ENCODE data around the gene SLC25A19.

The SLC25A19 gene

DNA sequence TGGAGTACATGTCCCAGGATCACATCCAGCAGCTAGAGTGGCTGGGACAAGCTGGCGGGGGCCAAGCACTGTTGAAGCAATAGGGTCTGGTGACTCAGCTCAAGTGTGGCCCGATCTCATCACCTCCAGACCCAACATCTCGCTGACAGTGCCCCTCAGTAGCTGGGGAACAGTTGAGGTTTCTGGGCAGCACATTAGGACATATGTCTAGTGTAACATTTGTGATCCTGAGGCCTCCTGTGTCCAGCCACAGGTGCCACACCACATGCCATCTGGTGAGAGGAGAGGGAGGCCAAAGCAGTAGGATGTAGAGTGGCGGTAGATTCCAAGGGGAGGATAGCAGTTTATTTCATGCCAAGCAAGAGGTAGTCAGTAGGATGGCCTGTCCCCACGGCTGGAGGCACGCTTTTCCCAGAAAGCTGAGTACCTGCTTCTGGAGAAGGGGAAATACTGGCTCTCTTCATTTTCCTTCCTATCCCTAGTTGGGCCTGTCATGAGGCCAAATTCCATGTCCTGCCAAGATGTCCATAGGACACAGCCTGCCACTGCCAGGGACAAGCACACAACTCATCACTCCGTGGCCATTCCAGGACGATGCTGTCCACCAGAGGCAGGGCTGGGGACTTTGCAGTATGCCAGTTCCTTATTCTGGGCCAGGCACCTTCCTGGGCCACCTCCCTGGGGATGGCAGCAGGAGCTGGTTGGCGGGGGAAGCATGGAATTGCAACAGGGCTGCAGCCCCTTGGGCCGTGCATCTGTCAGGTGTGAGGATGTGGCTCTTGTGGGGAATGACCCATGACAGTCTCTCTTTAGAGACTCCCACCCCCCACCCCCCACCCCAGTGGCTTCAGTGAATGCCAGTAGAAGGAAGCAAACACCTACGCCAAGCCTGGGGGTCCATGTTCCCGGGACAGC, 51.9 kb downstream of the SLC25A19 start:
- Histone ChIP-seq H3K4me3 (ENCODE audit: low read length, poor library complexity, severe bottlenecking) (no peak overlapping the region), H3K4me2 (ENCODE audit: low read depth, low read length, poor library complexity, severe bottlenecking) (no peak overlapping the region), H3F3A (ENCODE audit: low read depth) (no peaks in the 10 kb centered on the region), H3K79me2 (ENCODE audit: insufficient read depth, low read length) (no peaks in the 10 kb centered on the region), H3K9me2 (replicated peaks; ENCODE audit: low read depth, low read length) (no peaks in the 10 kb centered on the region), H3K9ac (ENCODE audit: low read depth, low read length, poor library complexity, severe bottlenecking) (no peak overlapping the region), H3K36me3 (ENCODE audit: insufficient read depth, low read length) (peaks cover 80% of the 10 kb centered on the region; the same call in 1 of the 2 replicates), H4K20me1 (ENCODE audit: insufficient read depth, low read length, poor library complexity, severe bottlenecking) (no peaks in the 10 kb centered on the region), H3K4me1 (ENCODE audit: insufficient read depth, low read length, poor library complexity, severe bottlenecking) (no peaks in the 10 kb centered on the region), H3K9me3 (ENCODE audit: insufficient read depth, low read depth, low read length) (no peaks in the 10 kb centered on the region), H2AFZ (ENCODE audit: low read length) (no peak overlapping the region), H3K27me3 (ENCODE audit: insufficient read depth, low read length, poor library complexity, severe bottlenecking) (no peaks in the 10 kb centered on the region)
- TF ChIP-seq, protein P1, sequence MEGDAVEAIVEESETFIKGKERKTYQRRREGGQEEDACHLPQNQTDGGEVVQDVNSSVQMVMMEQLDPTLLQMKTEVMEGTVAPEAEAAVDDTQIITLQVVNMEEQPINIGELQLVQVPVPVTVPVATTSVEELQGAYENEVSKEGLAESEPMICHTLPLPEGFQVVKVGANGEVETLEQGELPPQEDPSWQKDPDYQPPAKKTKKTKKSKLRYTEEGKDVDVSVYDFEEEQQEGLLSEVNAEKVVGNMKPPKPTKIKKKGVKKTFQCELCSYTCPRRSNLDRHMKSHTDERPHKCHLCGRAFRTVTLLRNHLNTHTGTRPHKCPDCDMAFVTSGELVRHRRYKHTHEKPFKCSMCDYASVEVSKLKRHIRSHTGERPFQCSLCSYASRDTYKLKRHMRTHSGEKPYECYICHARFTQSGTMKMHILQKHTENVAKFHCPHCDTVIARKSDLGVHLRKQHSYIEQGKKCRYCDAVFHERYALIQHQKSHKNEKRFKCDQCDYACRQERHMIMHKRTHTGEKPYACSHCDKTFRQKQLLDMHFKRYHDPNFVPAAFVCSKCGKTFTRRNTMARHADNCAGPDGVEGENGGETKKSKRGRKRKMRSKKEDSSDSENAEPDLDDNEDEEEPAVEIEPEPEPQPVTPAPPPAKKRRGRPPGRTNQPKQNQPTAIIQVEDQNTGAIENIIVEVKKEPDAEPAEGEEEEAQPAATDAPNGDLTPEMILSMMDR (conservative IDR thresholded peaks at IDR 0.05; ENCODE audit: low read length), result no peak
- no peak for TF ChIP-seq EZH2phosphoT487 (IDR thresholded peaks at IDR 0.05; ENCODE audit: borderline replicate concordance)

DNA sequence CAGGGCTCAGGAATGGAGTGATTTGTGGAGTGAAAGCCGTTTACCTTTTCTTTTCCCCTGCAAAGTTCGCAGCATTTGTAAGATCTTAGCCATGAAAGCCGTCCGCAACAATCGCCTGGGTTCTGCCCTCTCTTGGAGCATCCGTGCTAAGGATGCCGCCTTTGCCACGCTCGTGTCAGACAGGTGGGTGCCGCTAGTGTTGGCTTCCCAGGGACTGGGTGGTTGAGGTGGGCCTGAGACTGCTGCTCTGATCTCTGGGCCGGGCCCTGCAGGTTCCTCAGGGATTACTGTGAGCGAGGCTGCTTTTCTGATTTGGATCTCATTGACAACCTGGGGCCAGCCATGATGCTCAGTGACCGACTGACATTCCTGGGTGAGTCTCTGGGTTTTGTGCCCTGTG, 56.4 kb downstream of the SLC25A19 start:
- no peaks in the 10 kb centered on the region for H3F3A ChIP-seq (ENCODE audit: low read depth)

GRCh38 chr17:75231741-75232464, 57.3 kb downstream of the SLC25A19 start:
- no peak overlapping the region for H3K4me2 ChIP-seq (ENCODE audit: low read depth, low read length, poor library complexity, severe bottlenecking)
- no peaks in the 10 kb centered on the region for H4K20me1 ChIP-seq (ENCODE audit: insufficient read depth, low read length, poor library complexity, severe bottlenecking)
- peaks cover 75% of the 10 kb centered on the region; the same call in 1 of the 2 replicates for H3K36me3 ChIP-seq (ENCODE audit: insufficient read depth, low read length)
- no peak overlapping the region for H3K4me3 ChIP-seq (ENCODE audit: low read length, poor library complexity, severe bottlenecking)
- H3K9me3 ChIP-seq (ENCODE audit: insufficient read depth, low read depth, low read length), result no peaks in the 10 kb centered on the region
- no peak for TF ChIP-seq EZH2phosphoT487 (IDR thresholded peaks at IDR 0.05; ENCODE audit: borderline replicate concordance)
- TF ChIP-seq, protein P1 (conservative IDR thresholded peaks at IDR 0.05; ENCODE audit: low read length), result no peak
- no peaks in the 10 kb centered on the region for H3K79me2 ChIP-seq (ENCODE audit: insufficient read depth, low read length)
- no peaks in the 10 kb centered on the region for H3F3A ChIP-seq (ENCODE audit: low read depth)
- H3K9ac ChIP-seq (ENCODE audit: low read depth, low read length, poor library complexity, severe bottlenecking), result no peak overlapping the region
- H3K27me3 ChIP-seq (ENCODE audit: insufficient read depth, low read length, poor library complexity, severe bottlenecking), result no peaks in the 10 kb centered on the region
- H3K4me1 ChIP-seq (ENCODE audit: insufficient read depth, low read length, poor library complexity, severe bottlenecking), result no peaks in the 10 kb centered on the region
- H2AFZ ChIP-seq (ENCODE audit: low read length), result no peak overlapping the region
- H3K9me2 ChIP-seq (replicated peaks; ENCODE audit: low read depth, low read length), result no peaks in the 10 kb centered on the region

More for the DNA sequence above, 56.4 kb downstream of the SLC25A19 start:
- no peaks in the 10 kb centered on the region for H3K79me2 ChIP-seq (ENCODE audit: insufficient read depth, low read length)
- no peaks in the 10 kb centered on the region for H3K4me1 ChIP-seq (ENCODE audit: insufficient read depth, low read length, poor library complexity, severe bottlenecking)
- H3K9me3 ChIP-seq (ENCODE audit: insufficient read depth, low read depth, low read length), result no peaks in the 10 kb centered on the region
- no peak overlapping the region for H3K4me2 ChIP-seq (ENCODE audit: low read depth, low read length, poor library complexity, severe bottlenecking)
- no peak overlapping the region for H2AFZ ChIP-seq (ENCODE audit: low read length)
- TF ChIP-seq, protein P1 (conservative IDR thresholded peaks at IDR 0.05; ENCODE audit: low read length), result no peak
- TF ChIP-seq EZH2phosphoT487 (IDR thresholded peaks at IDR 0.05; ENCODE audit: borderline replicate concordance), result no peak
- H3K9ac ChIP-seq (ENCODE audit: low read depth, low read length, poor library complexity, severe bottlenecking), result no peak overlapping the region
- H3K4me3 ChIP-seq (ENCODE audit: low read length, poor library complexity, severe bottlenecking), result no peak overlapping the region
- H3K9me2 ChIP-seq (replicated peaks; ENCODE audit: low read depth, low read length), result no peaks in the 10 kb centered on the region
- H3K36me3 ChIP-seq (ENCODE audit: insufficient read depth, low read length), result peaks cover 75% of the 10 kb centered on the region; the same call in 1 of the 2 replicates
- no peaks in the 10 kb centered on the region for H3K27me3 ChIP-seq (ENCODE audit: insufficient read depth, low read length, poor library complexity, severe bottlenecking)
- no peaks in the 10 kb centered on the region for H4K20me1 ChIP-seq (ENCODE audit: insufficient read depth, low read length, poor library complexity, severe bottlenecking)

All from Loucy (cell line).